ENCODE results near the gene SLC11A2. TPM values are rescaled to one million over a fixed set of nuclear protein-coding genes. Genes with fewer than 3 reads are reported as not detected.

SLC11A2 gene
- total and polyA plus RNA-seq, 8 donors = 19.1 to 52.9 (median 36.6) TPM

GRCh38 chr12:51011955-51012354, 14.2 kb downstream of the SLC11A2 start:
- ATAC-seq = peak in 1 of 4 donors; percentile 15
- 76 to 83% methylated on average over 4 of the region's 4 CpGs for WGBS, 2 donors
- H3K27me3 ChIP-seq = no peaks in the 10 kb centered on the region

GRCh38 chr12:51009056-51009440, 17.1 kb downstream of the SLC11A2 start:
- ATAC-seq (peak in 3 of 4 donors; percentile 44 to 77 (median 73)), DNase-seq (peak in 1 of 6 donors; percentile 55), FAIRE-seq (no peak)
- H3K27ac ChIP-seq = peak overlapping the region in 1 of 4 donors; percentile 24
- no peaks in the 10 kb centered on the region for H3K27me3 ChIP-seq
- no peak for TF ChIP-seq CTCF (IDR thresholded peaks at IDR 0.05)
- no peak overlapping the region for H3K4me3 ChIP-seq
- intact Hi-C loops (cut with DNase I) = no loop called here
- H3K9me3 ChIP-seq = no peaks in the 10 kb centered on the region
- 76 to 81% methylated on average over 8 of the region's 8 CpGs for WGBS, 2 donors
- H3K4me1 ChIP-seq = peaks cover 2 to 17% (median 5%) of the 10 kb centered on the region in 3 donors
- H3K36me3 ChIP-seq = peaks cover 0 to 10% (median 0%) of the 10 kb centered on the region in 3 donors

More at GRCh38 chr12:51011955-51012354, 14.2 kb downstream of the SLC11A2 start:
- TF ChIP-seq CTCF (IDR thresholded peaks at IDR 0.05) = no peak
- no peak for FAIRE-seq
- Histone ChIP-seq H3K36me3 (peaks cover 0 to 3% (median 0%) of the 10 kb centered on the region in 3 donors), H3K4me3 (no peak overlapping the region), H3K27ac (no peak overlapping the region), H3K9me3 (no peaks in the 10 kb centered on the region), H3K4me1 (peaks cover 2 to 6% (median 4%) of the 10 kb centered on the region in 3 donors)
- no peak for DNase-seq
- intact Hi-C loops (cut with DNase I) = no loop called here

GRCh38 chr12:51008329-51009055, 17.7 kb downstream of the SLC11A2 start:
- WGBS, 2 donors = 91% methylated on average over 1 of the region's 1 CpG
- Histone ChIP-seq H3K27me3 (no peaks in the 10 kb centered on the region), H3K4me1 (peaks cover 2 to 17% (median 4%) of the 10 kb centered on the region in 3 donors), H3K36me3 (peaks cover 0 to 10% (median 0%) of the 10 kb centered on the region in 3 donors), H3K4me3 (no peak overlapping the region), H3K9me3 (no peaks in the 10 kb centered on the region), H3K27ac (peak overlapping the region in 1 of 4 donors; percentile 24)
- ATAC-seq (no peak), FAIRE-seq (no peak), DNase-seq (no peak)
- intact Hi-C loops (cut with DNase I) = no loop called here
- no peak for TF ChIP-seq CTCF (IDR thresholded peaks at IDR 0.05)

- H3K27me3 ChIP-seq = no peaks in the 10 kb centered on the region
- H3K36me3 ChIP-seq = peaks cover 0 to 10% (median 0%) of the 10 kb centered on the region in 3 donors
- no peak overlapping the region for H3K4me3 ChIP-seq
- peak overlapping the region in 2 of 4 donors; percentile 22 for H3K27ac ChIP-seq
- DNase-seq (no peak), ATAC-seq (peak; percentile 38 to 78 (median 58)), FAIRE-seq (no peak)
- no peak for TF ChIP-seq CTCF (IDR thresholded peaks at IDR 0.05)
- 34 to 40% methylated on average over 3 of the region's 3 CpGs for WGBS, 2 donors
- intact Hi-C loops (cut with DNase I) = no loop called here
- no peaks in the 10 kb centered on the region for H3K9me3 ChIP-seq
- peaks cover 0 to 13% (median 2%) of the 10 kb centered on the region in 3 donors for H3K4me1 ChIP-seq
Measured at GRCh38 chr12:51005671-51006070, 20.5 kb downstream of the SLC11A2 start.

- no peaks in the 10 kb centered on the region for H3K9me3 ChIP-seq
- no peak for TF ChIP-seq CTCF (IDR thresholded peaks at IDR 0.05)
- no peak for ATAC-seq
- peak overlapping the region in 1 of 4 donors; percentile 22 for H3K27ac ChIP-seq
- H3K36me3 ChIP-seq = peaks cover 0 to 13% (median 1%) of the 10 kb centered on the region in 3 donors
- FAIRE-seq = no peak
- no peaks in the 10 kb centered on the region for H3K27me3 ChIP-seq
- intact Hi-C loops (cut with DNase I) = no loop called here
- DNase-seq = no peak
- 92 to 93% methylated on average over 3 of the region's 3 CpGs for WGBS, 2 donors
- H3K4me3 ChIP-seq = no peak overlapping the region
- peaks cover 0 to 13% (median 0%) of the 10 kb centered on the region in 3 donors for H3K4me1 ChIP-seq
Measured at GRCh38 chr12:51005030-51005429, 21.2 kb downstream of the SLC11A2 start.

All from pancreas (tissue), 10 donors.